SU-DHL-6 (cell line): ENCODE results near the gene PYGB.
"Not testable (repeated sequence)": the region's sequence is repeated elsewhere in the genome, so short reads cannot be mapped to it uniquely, and the experiment has no call there.

Source experiments
- H2AFZ ChIP-seq: fragments of 200-600 bp; sonication (generic); 2 replicates; pipeline ENCODE4 v1.6.1; 2014; ENCODE audit warnings: low read depth, mild to moderate bottlenecking, moderate library complexity, mixed read lengths, antibody characterized with exemption, low read length; ENCODE audit not compliant: severe bottlenecking
- H3F3A ChIP-seq: fragments of 200-600 bp; shearing (Covaris generic); 2 replicates; pipeline ENCODE4 v1.6.0; 2016; ENCODE audit warnings: antibody characterized with exemption, mild to moderate bottlenecking; ENCODE audit not compliant: insufficient read depth
- H3K27ac ChIP-seq: fragments of 200-600 bp; sonication (generic); 2 replicates; pipeline ENCODE4 v1.5.1; 2016; ENCODE audit warnings: low read depth, mild to moderate bottlenecking, low read length, moderate library complexity, mixed read lengths
- H3K27me3 ChIP-seq: fragments of 200-600 bp; sonication (generic), shearing (Covaris generic); 2 replicates; pipeline ENCODE4 v1.6.0; 2014; ENCODE audit warnings: mild to moderate bottlenecking, low read length
- H3K36me3 ChIP-seq: fragments of 200-600 bp; sonication (generic); 2 replicates; pipeline ENCODE4 v1.6.1; 2014; ENCODE audit warnings: mild to moderate bottlenecking, low read length, mixed read lengths
- H3K4me2 ChIP-seq: fragments of 300-600, 200-600 bp; shearing (Covaris generic), sonication (generic); 2 replicates; pipeline ENCODE4 v1.6.0; 2014; ENCODE audit warnings: low read length, low read depth, mild to moderate bottlenecking; ENCODE audit not compliant: poor library complexity, severe bottlenecking
- H3K4me3 ChIP-seq: fragments of 200-600 bp; sonication (generic); 2 replicates; pipeline ENCODE4 v1.5.1; 2014; ENCODE audit warnings: antibody characterized with exemption, low read length, mild to moderate bottlenecking, mixed read lengths; ENCODE audit not compliant: insufficient read depth, poor library complexity, severe bottlenecking
- H3K79me2 ChIP-seq: fragments of 200-600 bp; sonication (generic); 2 replicates; pipeline ENCODE4 v1.6.1; 2014; ENCODE audit warnings: mild to moderate bottlenecking, low read length, moderate library complexity; ENCODE audit not compliant: insufficient read depth
- H3K9ac ChIP-seq: fragments of 200-600 bp; sonication (generic); 2 replicates; pipeline ENCODE4 v1.7.0; 2014; ENCODE audit warnings: mild to moderate bottlenecking, low read length
- H3K9me2 ChIP-seq: fragments of 200-600 bp; sonication (generic); replicated peaks from 2 replicates; pipeline ENCODE4 v1.6.1; 2014; ENCODE audit warnings: low read length; ENCODE audit not compliant: insufficient read depth
- H3K9me3 ChIP-seq: fragments of 200-600 bp; sonication (generic); 2 replicates; pipeline ENCODE4 v1.6.1; 2014; ENCODE audit warnings: low read length, mixed read lengths; ENCODE audit not compliant: insufficient read depth
- H4K20me1 ChIP-seq: fragments of 200-600 bp; sonication (generic); 2 replicates; pipeline ENCODE4 v1.6.1; 2014; ENCODE audit warnings: low read depth, mild to moderate bottlenecking, antibody characterized with exemption, low read length, moderate library complexity, mixed read lengths
- CTCF ChIP-seq: fragments of 200-600 bp; sonication (generic); IDR thresholded peaks from one replicate; pipeline ENCODE4 v1.5.1; 2017; ENCODE audit warnings: antibody characterized with exemption, mild to moderate bottlenecking, low read length, moderate library complexity; ENCODE audit not compliant: insufficient read depth, poor library complexity, severe bottlenecking
- EZH2phosphoT487 ChIP-seq: fragments of 200-600 bp; sonication (generic), shearing (Covaris generic); conservative IDR thresholded peaks from 2 replicates; pipeline ENCODE4 v1.6.1; 2018; ENCODE audit warnings: mild to moderate bottlenecking, antibody characterized with exemption, low read length, moderate library complexity, mixed read lengths

PYGB gene

GRCh38 chr20:25233016-25233772 is 14.7 kb upstream of the PYGB start:
- Histone ChIP-seq H3K9me3 (no peaks in the 10 kb centered on the region), H3K36me3 (no peaks in the 10 kb centered on the region), H3K4me3 (no peak overlapping the region), H3K79me2 (no peaks in the 10 kb centered on the region), H3K27me3 (no peaks in the 10 kb centered on the region), H3K4me2 (no peak overlapping the region), H3K27ac (no peak overlapping the region), H3K9me2 (no peaks in the 10 kb centered on the region), H4K20me1 (no peaks in the 10 kb centered on the region), H3K9ac (no peak overlapping the region), H3F3A (no peaks in the 10 kb centered on the region), H2AFZ (no peak overlapping the region)
- TF ChIP-seq CTCF (no peak), EZH2phosphoT487 (no peak)

GRCh38 chr20:25234009-25234849 is 13.7 kb upstream of the PYGB start:
- not testable (repeated sequence) for H3K4me3 ChIP-seq, H3K9ac ChIP-seq, H3K9me2 ChIP-seq, H3K79me2 ChIP-seq, H3K27ac ChIP-seq, H3K4me2 ChIP-seq, H2AFZ ChIP-seq, H4K20me1 ChIP-seq, H3F3A ChIP-seq, H3K36me3 ChIP-seq, H3K27me3 ChIP-seq, H3K9me3 ChIP-seq

GRCh38 chr20:25236450-25237304 is 11.2 kb upstream of the PYGB start:
- no peak for TF ChIP-seq EZH2phosphoT487
- TF ChIP-seq CTCF = no peak
- Histone ChIP-seq H4K20me1 (no peaks in the 10 kb centered on the region), H3K9me2 (no peaks in the 10 kb centered on the region), H3K9me3 (no peaks in the 10 kb centered on the region), H3K27me3 (no peaks in the 10 kb centered on the region), H3K36me3 (no peaks in the 10 kb centered on the region), H3K27ac (no peak overlapping the region), H3K9ac (no peak overlapping the region), H2AFZ (no peak overlapping the region), H3K79me2 (no peaks in the 10 kb centered on the region), H3K4me2 (no peak overlapping the region), H3F3A (no peaks in the 10 kb centered on the region), H3K4me3 (no peak overlapping the region)
